ENCODE measurements around the gene TMOD3.

TMOD3 gene

DNA sequence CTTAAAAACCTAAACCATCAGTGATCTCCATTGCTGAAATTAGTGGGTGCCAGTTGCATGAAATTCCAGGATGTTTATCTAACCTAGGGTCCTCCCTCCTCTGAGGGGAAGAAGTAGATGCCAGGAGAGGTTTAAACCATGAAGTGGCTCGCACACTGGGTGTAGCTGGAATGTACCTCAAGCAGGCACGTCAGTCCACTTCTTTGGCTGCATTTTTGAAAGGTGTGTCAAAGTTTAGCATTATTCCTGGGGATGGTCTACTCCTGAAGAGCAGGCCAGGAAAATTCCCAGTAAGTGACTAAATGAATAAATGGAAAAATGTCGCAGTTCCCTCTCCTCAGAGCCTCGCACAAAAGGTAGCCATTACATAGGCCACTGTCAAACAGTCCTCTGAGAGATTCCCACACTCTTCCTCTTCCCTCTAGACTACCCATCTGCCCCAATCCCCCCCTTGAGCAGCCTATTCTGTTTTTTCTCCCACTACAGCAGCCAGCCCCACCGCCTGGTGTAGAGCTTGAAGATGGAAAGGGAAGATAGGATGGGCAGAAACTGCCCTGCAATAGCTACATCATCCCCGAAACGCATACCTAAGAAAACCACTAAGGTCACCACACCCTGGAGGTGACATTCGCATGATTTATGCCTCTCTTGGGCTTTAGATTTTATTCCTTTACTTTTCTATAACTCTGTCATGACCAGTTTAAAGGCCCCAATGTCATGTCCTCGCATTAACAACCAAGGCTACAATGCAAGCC, 655 bp upstream of the TMOD3 start:
- no peak for DNase-seq (ENCODE audit: low spot score)

GRCh38 chr15:51830276-51830806, 888 bp downstream of the TMOD3 start:
- DNase-seq (ENCODE audit: low spot score), result no peak

DNA sequence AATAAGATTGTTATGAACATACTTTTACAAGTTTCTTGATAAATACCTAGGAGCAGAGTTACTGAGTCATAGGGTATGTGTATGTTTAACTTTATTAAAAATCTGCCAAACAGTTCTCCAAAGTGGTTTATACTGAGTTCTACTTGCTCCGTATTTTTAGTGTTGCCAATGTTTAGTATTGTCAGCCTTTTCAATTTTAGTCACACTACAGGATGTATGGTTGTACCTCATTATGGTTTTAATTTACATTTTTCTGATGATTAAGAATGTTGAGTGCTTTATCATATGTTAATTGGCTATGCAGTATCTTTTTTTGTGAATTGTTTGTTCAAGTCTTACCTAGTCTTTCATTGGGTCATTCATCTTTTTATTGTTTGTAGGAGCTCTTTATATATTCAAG, 4.3 kb downstream of the TMOD3 start:
- DNase-seq (ENCODE audit: low spot score), result no peak

DNA sequence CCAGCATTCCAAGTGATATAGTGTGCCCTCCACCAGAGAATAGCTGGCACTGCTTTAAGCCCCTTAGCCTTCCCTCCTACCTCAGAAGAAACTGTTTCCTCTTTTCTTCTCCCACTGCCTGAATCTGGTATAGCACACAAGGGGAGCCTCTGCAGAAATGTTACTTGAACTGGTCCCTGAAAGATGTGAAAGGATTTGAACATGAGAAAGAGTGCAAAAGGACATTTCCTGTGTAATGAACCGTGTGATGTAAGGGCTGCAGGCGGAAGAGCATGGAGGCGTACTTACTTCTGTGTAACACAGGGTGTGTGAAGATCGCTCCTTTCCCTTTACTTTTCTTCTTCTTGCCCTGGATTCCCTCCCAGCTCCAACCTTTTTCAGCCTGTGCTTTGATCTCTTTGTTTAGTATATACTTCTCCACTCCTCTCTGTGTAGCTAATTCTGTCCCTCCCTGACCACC, 8.4 kb downstream of the TMOD3 start:
- DNase-seq (ENCODE audit: low spot score), result no peak

GRCh38 chr15:51838270-51838669, 8.8 kb downstream of the TMOD3 start:
- DNase-seq (ENCODE audit: low spot score), result no peak

DNA sequence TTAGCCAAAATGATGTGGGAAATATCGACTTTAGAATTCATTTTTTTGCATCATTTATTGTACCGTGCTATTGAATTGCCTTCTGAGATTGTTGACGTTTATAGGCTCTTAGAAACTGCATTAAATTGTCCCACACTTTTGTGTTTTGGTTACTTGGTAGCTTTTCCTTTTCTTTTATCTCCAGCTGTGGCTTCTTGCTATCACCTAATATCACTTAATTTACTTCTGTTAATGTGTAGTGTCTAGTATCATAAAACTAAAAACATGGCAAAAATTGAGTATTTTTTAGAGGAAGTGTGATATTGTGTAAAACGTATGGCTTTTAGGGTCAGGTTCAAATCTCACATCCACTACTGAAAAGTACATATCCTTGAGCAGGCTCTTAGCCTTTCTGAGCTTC, 11.2 kb downstream of the TMOD3 start:
- DNase-seq (ENCODE audit: low spot score), result no peak

DNA sequence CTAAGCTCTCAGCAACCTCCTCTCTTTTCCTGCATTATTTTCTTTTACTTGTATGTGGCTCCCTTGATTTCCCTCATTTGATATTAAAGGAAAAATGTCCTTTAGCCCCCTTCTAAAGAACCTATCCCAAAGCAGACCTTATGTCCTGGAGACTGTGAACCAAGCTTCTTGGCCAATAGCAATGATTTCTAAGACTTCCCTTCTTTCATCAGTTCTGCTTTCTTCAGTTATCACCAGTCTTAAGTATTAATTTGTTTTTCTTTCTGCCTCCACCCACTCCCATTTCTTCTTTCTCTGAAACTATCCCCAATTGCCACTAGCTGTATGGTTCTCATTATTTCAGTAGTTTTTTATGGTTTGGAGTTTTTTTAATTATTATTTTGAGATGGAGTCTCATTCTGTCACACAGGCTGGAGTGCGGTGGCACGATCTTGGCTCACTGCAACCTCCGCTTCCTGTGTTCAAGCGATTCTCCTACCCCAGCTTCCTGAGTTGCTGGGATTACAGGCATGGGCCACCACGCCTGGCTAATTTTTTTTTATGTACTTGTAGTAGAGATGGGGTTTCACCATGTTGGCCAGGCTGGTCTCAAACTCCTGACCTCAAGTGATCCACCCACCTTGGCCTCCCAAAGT, 12.1 kb downstream of the TMOD3 start:
- DNase-seq (ENCODE audit: low spot score), result no peak

- no peak for DNase-seq (ENCODE audit: low spot score)
Measured at GRCh38 chr15:51842265-51842664, 12.8 kb downstream of the TMOD3 start.

DNA sequence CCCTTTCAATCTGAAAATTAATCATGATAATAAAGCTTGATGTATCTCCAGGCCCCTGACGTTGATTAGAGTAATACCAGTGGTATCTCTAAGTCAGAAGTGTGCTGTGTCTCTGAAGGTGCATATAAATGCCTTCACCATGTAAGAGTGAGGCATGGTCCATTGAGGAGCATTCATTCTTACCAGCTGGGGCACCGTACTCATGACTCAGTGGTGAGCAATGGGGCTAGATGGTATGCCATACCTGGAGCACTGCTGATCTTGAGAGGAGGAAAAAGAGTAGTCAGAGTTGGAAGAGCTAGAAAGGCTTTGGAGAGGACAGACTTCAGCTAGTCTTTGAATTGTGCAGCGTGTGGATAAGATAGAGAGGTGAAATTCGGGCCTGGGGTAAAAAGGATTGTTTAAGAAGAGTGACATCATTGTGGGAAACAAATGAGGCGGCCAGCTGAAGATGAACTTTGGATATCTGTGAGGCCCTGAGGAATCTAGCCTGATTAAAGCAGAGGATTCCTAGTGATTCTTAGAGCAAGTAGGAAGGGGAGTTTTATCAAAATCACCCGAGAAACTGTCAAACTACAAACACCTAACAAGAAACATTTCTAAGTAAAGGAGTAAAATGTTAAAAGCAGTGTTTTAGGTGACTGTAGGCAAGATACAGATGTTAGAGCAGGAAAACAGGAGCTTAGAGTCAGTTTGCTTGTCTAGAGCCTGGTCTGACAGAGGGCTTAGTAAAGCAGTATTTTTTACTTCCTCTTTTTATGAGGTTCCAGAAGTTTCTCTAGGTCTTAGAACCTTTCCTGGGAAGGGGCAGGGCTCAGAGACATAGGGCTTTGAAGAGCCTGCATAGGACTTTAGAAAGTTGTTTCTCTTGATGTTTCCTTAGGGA, 13.6 kb downstream of the TMOD3 start:
- no peak for DNase-seq (ENCODE audit: low spot score)

DNA sequence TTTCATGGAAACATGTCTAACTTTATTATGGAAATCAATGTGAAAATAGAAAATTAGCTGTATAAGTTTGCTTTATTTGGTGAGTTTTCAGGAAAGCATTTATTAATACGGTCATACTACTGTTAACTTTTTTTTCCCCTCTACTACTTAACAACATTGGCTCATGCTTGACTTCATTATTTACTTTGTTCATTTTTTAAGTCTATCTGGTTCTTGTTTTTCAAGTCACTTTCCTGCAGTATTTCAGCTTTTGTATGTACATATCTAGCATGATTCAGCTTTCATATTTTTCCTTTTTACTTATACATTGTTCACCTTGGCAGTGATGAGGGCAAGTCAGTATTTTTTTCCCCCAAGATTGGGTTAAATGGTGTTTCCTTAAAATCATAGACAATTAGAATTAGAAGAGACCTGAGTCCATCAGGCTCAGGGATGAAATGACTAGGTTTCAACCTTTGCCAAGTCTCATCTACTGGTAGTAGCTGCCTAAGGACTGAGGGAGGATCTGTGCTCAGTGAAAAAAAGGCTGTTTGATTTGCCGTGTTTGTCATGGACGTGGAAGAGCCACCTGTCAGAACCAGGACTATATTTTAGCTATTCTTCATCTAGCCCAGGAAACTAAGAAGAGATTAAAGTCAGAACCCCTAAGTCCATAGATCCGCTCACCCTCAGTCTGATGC, 15.4 kb downstream of the TMOD3 start:
- no peak for DNase-seq (ENCODE audit: low spot score)

DNA sequence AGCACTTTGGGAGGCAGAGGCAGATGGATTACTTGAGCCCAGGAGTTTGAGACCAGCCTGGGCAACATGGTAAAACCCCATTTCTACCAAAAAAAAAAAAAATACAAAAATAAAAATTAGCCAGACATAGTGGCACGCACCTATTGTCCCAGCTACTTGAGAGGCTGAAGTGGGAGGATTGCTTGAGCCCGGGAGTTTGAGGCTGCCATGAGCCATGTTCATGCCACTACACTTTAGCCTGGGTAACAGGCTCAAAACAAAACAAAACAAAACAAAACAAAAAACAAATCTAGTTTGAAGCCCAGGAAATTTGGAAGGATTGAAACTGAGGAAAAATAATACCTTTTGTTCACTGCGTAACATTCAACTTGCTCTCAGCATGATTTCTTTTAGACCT, 16.6 kb downstream of the TMOD3 start:
- DNase-seq (ENCODE audit: low spot score), result no peak

- DNase-seq (ENCODE audit: low spot score), result no peak
Measured at GRCh38 chr15:51846463-51847230, 17.2 kb downstream of the TMOD3 start.

DNA sequence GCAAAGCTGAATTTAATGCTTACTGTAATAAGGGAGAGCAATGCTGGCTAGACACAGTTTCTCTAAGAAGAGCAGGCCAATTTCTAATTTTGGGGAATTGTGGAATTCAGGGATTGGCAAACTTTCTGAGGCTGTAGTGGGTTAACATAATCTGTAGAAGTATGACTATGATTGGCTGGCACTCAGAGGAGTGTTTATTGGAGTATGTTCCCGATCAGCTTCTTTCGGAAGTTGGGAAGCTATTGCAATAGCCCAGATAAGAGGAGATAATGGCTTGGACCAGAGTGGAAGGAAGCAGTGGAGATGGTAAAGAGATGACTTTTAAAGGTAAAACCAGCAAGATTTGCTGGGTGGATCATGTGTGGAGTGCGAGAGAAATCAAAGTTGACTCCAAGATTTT, 19.4 kb downstream of the TMOD3 start:
- DNase-seq (ENCODE audit: low spot score), result no peak

GRCh38 chr15:51849860-51850259, 20.4 kb downstream of the TMOD3 start:
- no peak for DNase-seq (ENCODE audit: low spot score)

DNA sequence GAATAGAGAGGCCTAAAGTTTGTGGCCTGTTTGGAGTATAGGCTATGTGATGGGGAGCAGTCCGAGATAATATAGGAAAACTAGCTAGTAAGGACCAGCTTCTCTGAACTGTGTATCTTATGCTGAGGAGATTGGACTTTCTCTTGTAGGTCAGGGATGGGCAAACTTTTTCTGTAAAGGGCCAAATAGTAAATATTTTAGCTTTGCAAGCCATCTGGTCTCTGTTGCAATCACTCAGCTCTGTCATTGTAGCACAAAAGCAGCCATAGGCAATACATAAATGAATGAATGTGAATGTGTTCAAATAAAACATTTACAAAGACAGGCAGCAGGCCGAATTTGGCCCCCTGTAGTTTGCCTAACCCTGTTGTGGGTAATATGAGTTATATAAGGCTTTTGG, 24.5 kb downstream of the TMOD3 start:
- DNase-seq (ENCODE audit: low spot score), result no peak

DNA sequence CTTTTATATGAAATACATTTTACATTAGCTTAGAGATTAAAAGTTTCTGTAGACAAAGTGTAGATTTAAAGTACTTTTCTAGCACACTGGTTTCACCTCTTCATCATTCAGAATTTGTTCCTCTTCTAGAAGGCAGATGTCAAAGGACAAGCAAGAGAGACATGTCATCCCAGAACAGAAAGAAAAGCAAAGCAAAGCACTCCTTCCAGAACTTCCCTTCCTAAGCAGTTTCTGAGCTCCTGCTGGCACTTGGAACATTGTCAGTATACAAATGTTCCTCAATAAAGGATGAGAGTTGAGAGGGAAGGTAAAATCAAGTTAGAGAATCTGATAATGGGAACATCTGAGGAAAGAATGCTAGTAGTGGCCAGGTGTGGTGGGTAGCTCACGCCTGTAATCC, 26.2 kb downstream of the TMOD3 start:
- no peak for DNase-seq (ENCODE audit: low spot score)

DNA sequence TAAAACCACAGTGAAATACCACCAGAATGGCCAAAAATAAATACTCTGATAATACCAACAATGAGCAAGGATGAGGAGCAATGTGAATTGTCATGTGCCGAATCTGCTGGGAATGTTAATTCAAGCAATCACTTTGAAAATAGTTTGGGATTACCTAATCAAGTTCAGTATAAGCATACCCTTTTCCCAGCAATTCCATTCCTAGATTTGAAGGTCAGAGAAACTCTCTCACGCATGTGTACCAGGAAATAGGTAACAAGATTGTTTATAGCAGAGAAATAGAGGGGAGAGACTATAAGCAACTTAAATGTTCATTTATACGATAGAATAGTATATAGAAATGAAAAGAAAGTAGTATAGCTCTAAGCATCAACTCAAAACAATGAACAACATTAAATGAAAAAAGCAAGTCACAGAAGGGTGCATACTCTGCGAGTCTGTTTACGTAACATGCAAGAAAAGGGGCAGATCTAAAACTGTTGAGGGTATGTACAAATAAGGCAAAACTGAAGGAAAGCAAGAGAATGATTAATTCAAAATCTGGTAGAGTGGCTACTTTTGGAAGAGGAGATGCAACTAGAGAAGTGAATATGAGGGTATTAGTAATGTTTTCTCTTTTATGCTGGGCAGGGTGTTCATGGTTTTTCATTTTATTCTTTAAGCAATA, 27.4 kb downstream of the TMOD3 start:
- no peak for DNase-seq (ENCODE audit: low spot score)

DNA sequence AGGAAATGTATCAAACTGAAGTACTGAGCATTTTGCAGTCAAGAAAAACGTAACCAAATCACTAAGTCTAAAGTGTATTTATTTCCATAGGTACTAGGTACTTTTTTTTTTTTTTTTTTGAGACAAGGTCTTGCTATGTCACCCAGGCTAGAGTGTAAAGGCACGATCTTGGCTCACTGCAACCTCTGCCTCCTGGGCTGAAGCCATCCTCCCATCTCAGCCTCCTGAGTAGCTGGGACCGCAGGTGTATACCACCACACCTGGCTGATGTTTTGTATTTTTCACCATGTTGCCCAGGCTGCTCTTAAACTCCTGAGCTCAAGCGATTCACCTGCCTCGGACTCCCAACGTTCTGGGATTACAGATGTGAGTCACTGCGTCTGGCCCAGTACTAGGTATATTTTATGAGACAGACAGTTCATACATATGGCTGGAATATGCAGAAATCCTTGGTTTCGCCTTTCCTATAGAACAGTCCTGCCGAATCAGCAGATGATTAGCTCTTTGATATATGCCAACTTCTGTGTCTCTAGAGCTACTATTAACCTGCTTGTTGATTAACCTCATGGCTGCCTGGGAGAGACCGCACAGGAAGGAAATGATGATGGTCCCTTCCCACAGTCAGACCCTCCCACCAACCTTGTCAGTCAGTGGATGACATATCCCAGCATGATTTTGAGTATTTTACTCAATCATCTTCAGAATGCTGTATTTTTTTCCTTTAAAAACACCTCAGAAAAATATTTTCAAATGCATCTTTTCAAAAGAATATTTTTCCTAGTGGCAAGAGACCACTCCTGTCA, 32.3 kb downstream of the TMOD3 start:
- no peak for DNase-seq (ENCODE audit: low spot score)

DNA sequence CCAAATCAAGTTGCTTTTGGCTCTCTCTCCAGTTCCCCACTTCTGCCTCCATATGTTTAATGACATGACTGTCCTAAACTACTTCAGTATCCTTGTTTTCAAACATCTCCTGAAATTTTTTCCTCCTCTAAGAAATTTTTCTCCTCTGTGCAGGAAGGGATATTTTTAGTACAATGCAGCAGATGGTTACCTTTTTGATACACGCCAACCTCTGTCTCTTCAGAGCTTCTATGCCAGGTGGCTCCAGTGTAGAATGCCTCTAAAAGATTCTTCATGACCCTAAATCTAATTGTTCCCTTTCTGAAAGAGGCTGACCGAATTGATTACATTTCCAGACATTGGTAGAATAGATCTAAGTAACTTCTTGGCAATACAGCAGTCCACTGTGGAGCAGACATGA, 33.7 kb downstream of the TMOD3 start:
- no peak for DNase-seq (ENCODE audit: low spot score)
